Adipocyte (in vitro differentiated cells): Measurements from ENCODE around the gene MET.
"Not testable (repeated sequence)": the region's sequence is repeated elsewhere in the genome, so short reads cannot be mapped to it uniquely, and the experiment has no call there.

Experiments used
- DNase-seq: peaks from one replicate; pipeline ENCODE4 v3.0.0-alpha.2; 2015; ENCODE audit warnings: low read depth
- H3K27me3 ChIP-seq: replicated peaks from 2 replicates; pipeline ENCODE4 v1.7.0; 2013; ENCODE audit warnings: mild to moderate bottlenecking, low read length, moderate library complexity; ENCODE audit not compliant: control insufficient read depth, insufficient read depth
- H3K36me3 ChIP-seq: 2 replicates; pipeline ENCODE4 v1.7.0; 2013; ENCODE audit warnings: low read length, mild to moderate bottlenecking, moderate library complexity; ENCODE audit not compliant: control insufficient read depth, insufficient read depth, severe bottlenecking
- H3K4me1 ChIP-seq: 2 replicates; pipeline ENCODE4 v1.7.0; 2013; ENCODE audit warnings: mild to moderate bottlenecking, low read length, moderate library complexity; ENCODE audit not compliant: control insufficient read depth, insufficient read depth
- H3K4me3 ChIP-seq: 2 replicates; pipeline ENCODE4 v1.7.0; 2013; ENCODE audit warnings: mild to moderate bottlenecking, low read length, moderate library complexity
- H3K9ac ChIP-seq: 2 replicates; pipeline ENCODE4 v1.7.0; 2013; ENCODE audit warnings: mild to moderate bottlenecking, low read length, moderate library complexity
- H3K9me3 ChIP-seq: 2 replicates; pipeline ENCODE4 v1.7.0; 2013; ENCODE audit warnings: mild to moderate bottlenecking, low read length, moderate library complexity; ENCODE audit not compliant: control insufficient read depth

MET gene

DNA sequence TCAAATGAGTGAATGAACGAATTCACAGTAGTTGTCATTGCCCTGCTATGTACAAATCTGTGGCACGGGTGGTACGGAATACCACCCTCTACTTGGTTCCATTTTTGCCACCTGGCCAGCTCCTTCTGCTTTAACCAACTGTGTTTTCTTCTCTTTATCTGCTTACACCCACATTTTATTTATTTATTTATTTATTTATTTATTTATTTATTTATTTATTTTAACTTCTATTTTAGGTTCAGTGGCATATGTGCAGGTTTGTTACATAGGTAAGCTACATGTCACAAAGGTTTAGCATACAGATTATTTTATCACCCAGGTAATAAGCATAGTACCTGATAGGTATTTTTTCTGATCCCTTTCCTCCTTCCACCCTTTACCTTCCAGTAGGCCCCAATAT lies 148.2 kb downstream of the MET start:
- peaks cover 6% of the 10 kb centered on the region for H3K4me1 ChIP-seq
- no peaks in the 10 kb centered on the region for H3K36me3 ChIP-seq
- H3K9ac ChIP-seq, result no peak overlapping the region
- peaks cover 13% of the 10 kb centered on the region for H3K9me3 ChIP-seq
- H3K27me3 ChIP-seq, result no peaks in the 10 kb centered on the region
- DNase-seq, result no peak
- no peak overlapping the region for H3K4me3 ChIP-seq

DNA sequence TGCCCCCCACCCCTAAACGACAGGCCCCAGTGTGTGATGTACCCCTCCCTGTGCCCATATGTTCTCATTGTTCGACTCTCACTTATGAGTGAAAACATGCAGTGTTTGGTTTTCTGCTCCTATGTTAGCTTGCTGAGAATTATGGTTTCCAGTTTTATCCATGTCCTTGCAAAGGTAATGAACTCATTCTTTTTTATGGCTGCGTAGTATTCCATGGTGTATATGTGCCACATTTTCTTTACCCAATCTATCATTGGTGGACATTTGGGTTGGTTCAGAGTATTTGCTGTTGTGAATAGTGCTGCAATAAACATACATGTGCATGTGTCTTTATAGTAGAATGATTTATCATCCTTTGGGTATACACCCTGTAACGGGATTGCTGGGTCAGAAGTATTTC lies 149.7 kb downstream of the MET start:
- not testable (repeated sequence) for H3K4me1 ChIP-seq, H3K36me3 ChIP-seq, DNase-seq, H3K9ac ChIP-seq, H3K27me3 ChIP-seq, H3K4me3 ChIP-seq
- peaks cover 14% of the 10 kb centered on the region for H3K9me3 ChIP-seq

DNA sequence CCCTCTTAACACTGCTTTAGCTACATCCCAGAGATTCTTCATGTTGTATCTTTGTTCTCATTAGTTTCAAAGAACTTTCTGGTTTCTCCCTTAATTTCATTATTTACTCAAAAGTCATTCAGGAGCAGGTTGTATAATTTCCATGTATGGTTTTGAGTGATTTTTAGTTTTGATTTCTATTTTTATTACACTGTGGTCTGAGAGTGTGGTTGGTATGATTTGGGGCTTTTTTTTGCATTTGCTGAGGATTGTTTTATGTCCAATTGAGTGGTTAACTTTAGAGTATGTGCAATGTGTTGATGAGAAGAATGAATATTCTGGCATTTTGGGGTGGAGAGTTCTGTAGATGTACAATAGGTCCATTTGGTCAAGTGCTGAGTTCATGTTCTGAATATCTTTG lies 152.5 kb downstream of the MET start:
- no peak overlapping the region for H3K4me3 ChIP-seq
- H3K9ac ChIP-seq, result no peak overlapping the region
- H3K36me3 ChIP-seq, result no peaks in the 10 kb centered on the region
- no peaks in the 10 kb centered on the region for H3K4me1 ChIP-seq
- H3K27me3 ChIP-seq, result no peaks in the 10 kb centered on the region
- no peak for DNase-seq
- H3K9me3 ChIP-seq, result peaks cover 14% of the 10 kb centered on the region

DNA sequence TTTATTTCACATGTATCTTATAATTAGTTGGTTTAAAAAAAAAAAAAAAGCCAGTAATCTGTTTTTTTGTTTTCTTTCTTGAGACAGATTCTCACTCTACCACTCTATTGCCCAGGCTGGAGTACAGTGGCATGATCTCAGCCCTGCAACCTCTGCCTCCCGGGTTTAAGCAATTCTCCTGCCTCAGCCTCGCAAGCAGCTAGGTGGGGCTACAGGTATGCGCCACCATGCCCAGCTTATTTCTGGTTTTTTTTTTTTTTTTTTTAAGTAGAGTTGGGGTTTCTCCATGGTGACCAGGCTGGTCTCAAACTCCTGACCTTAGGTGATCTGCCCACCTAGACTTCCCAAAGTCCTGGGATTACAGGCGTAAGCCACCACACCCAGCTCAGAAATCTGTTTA lies 156.3 kb downstream of the MET start:
- Histone ChIP-seq H3K4me3 (no peak overlapping the region), H3K36me3 (no peaks in the 10 kb centered on the region), H3K27me3 (no peaks in the 10 kb centered on the region), H3K4me1 (no peaks in the 10 kb centered on the region), H3K9ac (no peak overlapping the region), H3K9me3 (peaks cover 14% of the 10 kb centered on the region)
- no peak for DNase-seq

DNA sequence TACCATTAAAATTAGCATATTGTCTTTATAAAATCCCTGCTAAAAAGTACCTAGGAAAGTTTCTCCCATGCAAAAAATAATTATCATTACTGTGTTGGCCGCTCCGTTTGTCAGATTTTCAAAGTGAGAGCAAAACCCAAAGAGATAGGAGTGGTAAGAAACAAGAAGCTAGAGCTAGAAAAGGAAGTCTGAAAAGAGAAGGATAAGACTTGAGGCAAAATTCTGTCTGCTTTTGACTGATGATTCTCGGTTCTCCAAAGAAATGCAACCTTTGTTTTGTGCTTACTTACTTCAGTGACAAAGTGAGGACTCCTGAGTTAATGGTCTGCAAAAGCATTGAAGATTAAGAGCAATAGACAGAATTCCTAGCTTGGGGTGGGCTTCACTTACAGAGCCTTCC lies 157.0 kb downstream of the MET start:
- H3K36me3 ChIP-seq, result no peaks in the 10 kb centered on the region
- H3K9me3 ChIP-seq, result peaks cover 11% of the 10 kb centered on the region
- H3K27me3 ChIP-seq, result no peaks in the 10 kb centered on the region
- H3K4me3 ChIP-seq, result no peak overlapping the region
- DNase-seq, result no peak
- no peak overlapping the region for H3K9ac ChIP-seq
- H3K4me1 ChIP-seq, result no peaks in the 10 kb centered on the region

DNA sequence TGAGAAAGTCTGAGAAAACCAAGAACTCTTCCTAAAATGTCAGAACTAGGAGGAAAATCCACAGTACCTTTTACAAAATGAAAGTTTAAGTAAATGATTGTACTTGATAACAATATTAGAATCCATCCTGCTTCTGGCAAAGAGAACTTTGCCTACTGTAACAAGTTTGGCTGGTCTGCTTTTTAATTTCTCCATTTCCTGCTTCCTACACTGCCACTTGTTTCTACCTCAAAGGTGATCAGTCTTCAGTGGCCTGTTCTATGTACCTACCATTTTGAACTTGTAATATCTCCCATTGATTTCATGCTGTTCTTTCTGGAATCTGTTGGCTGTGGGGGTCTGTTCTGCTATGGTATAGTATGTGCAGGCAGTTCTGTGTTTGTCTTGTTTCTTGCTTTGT lies 157.5 kb downstream of the MET start:
- Histone ChIP-seq H3K27me3 (no peaks in the 10 kb centered on the region), H3K36me3 (no peaks in the 10 kb centered on the region), H3K9me3 (peaks cover 7% of the 10 kb centered on the region), H3K9ac (no peak overlapping the region), H3K4me1 (no peaks in the 10 kb centered on the region), H3K4me3 (no peak overlapping the region)
- no peak for DNase-seq

DNA sequence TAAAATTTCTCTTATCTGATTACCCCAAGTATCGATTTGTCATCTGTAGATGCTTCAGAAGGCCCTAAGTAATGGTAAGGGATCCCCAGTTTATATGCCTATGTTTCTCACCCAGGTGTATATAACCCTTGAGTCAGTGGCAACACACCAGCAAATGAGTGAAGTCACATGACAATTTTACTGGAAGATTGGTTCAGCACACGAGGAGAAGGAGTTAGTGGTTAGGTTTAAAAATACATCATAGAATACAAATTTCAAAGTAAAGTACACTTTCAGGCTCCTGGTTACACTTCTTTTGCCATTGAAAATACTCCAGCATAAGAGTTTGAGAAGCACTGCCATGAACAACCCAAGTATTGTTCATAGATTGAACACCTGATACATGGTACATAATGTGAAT lies 160.7 kb downstream of the MET start:
- no peaks in the 10 kb centered on the region for H3K27me3 ChIP-seq
- no peaks in the 10 kb centered on the region for H3K36me3 ChIP-seq
- no peak for DNase-seq
- no peak overlapping the region for H3K4me3 ChIP-seq
- H3K9me3 ChIP-seq, result no peaks in the 10 kb centered on the region
- H3K4me1 ChIP-seq, result no peaks in the 10 kb centered on the region
- H3K9ac ChIP-seq, result no peak overlapping the region

DNA sequence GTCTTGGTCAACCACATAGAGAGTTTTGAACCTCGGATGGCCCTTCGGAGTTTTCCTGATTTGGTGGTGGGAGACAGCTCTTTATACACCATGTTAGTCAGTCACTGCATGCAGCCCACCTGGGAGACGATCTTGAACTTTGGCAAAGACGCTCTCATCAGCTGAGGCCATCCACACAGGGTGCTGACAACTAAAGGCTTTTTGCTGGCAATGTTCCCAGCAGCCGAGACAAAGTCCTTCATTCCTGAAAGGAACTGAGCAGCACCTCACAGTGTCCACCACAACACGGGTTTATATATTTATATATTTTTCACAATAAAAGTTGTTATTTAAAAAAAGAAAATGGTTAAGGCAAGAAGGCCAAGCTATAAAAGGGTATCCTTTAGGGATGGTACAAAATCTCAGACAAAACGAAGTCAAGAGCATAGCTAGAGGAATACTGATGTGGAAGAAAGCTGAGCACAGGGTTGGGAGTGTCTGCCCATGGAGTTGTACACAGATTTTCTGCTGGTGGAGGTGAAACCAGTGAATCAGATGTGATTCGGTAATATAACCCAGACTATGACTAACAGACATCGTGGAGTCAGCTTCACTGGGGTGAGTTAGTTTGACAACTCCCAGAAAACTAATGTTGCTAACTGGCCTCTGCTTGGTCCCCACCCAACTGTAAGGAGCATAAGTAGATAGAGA lies 163.0 kb downstream of the MET start:
- Histone ChIP-seq H3K4me1 (no peaks in the 10 kb centered on the region), H3K9me3 (no peaks in the 10 kb centered on the region), H3K27me3 (no peaks in the 10 kb centered on the region), H3K36me3 (no peaks in the 10 kb centered on the region), H3K4me3 (no peak overlapping the region), H3K9ac (no peak overlapping the region)
- no peak for DNase-seq

DNA sequence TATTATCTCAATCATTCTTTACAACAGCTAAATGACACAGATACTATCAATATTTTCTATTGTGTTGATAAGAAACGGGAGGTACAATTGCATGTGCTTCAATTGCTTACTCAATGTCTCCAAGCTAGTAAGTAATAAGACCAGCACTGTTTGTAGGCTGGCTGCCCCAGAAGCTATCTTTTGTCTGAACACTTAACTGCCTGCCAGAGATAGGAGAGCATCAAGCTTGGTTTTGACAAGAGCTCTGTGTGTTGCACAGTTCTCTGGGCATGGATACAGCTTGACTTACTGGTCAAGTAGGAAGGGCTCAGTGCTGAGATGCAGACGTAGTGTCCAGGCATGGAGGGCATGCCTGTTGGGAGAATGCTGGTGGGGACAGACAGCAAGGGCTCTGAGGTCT lies 164.1 kb downstream of the MET start:
- Histone ChIP-seq H3K4me3 (no peak overlapping the region), H3K9me3 (no peaks in the 10 kb centered on the region), H3K9ac (no peak overlapping the region), H3K4me1 (no peaks in the 10 kb centered on the region), H3K27me3 (no peaks in the 10 kb centered on the region), H3K36me3 (no peaks in the 10 kb centered on the region)
- no peak for DNase-seq

DNA sequence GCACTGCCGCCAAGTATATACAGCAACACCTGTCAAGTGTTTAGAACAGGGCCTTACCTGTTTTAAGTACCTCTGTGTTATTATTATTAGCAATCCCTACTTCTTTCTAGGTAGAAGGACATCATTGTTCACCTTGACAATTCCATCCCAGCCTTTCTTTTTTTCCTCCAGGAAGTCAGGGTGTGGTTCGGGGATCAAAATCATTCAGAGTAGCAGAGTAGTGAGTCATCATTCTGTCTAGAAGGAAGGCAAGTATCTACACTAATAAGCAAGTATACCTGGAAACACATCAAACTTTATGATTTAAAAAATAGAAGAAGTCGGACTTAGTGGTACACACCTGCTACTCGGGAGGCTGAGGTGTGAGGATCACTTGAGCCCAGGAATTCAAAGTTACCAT lies 164.9 kb downstream of the MET start:
- no peaks in the 10 kb centered on the region for H3K4me1 ChIP-seq
- no peaks in the 10 kb centered on the region for H3K27me3 ChIP-seq
- no peak for DNase-seq
- H3K9me3 ChIP-seq, result no peaks in the 10 kb centered on the region
- no peaks in the 10 kb centered on the region for H3K36me3 ChIP-seq
- H3K9ac ChIP-seq, result no peak overlapping the region
- no peak overlapping the region for H3K4me3 ChIP-seq

DNA sequence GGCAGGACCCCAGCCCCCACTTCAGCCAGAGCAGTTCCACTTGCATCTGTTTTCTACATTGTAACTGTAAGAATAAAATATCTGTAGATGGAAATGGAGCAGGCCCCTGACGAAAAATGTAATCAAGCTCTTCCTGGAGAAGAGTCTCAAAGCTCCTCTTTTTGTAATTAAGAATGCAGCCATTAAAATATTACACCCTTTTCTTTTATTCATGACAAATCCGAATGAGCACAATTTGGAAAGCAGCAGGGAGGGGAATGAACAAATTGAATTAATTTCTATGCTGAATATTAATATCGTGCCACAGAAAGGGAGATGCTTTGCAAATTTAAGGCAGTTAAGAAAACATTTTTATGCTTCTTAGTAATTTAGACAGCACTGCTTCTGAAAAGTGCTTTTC lies 165.6 kb downstream of the MET start:
- no peak for DNase-seq
- H3K27me3 ChIP-seq, result no peaks in the 10 kb centered on the region
- no peak overlapping the region for H3K4me3 ChIP-seq
- H3K9ac ChIP-seq, result no peak overlapping the region
- no peaks in the 10 kb centered on the region for H3K36me3 ChIP-seq
- no peaks in the 10 kb centered on the region for H3K9me3 ChIP-seq
- no peaks in the 10 kb centered on the region for H3K4me1 ChIP-seq

DNA sequence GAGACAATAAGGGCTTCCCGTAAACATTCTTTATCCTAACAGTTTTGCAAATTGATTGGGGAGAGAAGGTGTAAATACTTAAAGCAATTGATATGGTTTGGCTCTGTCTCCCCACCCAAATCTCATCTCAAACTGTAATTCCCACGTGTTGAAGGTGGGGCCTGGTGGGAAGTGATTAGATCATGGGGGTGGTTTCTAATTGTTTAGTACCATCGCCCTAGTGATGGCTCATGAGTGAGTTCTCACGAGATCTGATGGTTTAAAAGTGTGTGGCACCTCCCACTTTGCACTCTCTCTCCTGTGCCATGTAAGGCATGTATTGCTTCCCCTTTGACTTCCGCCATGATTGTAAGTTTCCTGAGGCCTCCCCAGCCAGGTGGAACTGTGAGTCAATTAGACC lies 168.3 kb downstream of the MET start:
- no peak for DNase-seq
- no peak overlapping the region for H3K4me3 ChIP-seq
- no peaks in the 10 kb centered on the region for H3K9me3 ChIP-seq
- no peaks in the 10 kb centered on the region for H3K36me3 ChIP-seq
- H3K4me1 ChIP-seq, result no peaks in the 10 kb centered on the region
- no peaks in the 10 kb centered on the region for H3K27me3 ChIP-seq
- H3K9ac ChIP-seq, result no peak overlapping the region
